ENCODE data around the gene CHEK2.
"Not testable (repeated sequence)": the region's sequence is repeated elsewhere in the genome, so short reads cannot be mapped to it uniquely, and the experiment has no call there.

Gene CHEK2

GRCh38 chr22:28741200-28741784 is 328 bp downstream of the CHEK2 start:
- DNase-seq, result no peak

DNA sequence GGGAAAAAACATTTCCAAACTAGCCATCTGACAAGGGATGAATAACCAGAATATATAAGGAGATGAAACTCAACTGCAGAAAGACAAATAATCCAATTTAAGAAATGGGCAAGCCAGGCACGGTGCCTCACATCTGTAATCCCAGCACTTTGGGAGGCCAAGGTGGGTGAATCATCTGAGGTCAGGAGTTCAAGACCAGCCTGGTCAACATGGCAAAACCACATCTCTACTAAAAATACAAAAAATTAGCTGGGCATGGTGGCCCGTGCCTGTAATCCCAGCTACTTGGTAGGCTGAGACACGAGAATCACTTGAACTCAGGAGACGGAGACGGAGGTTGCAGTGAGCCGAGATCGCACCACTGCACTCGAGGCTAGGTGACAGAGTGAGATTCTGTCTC is 2.7 kb downstream of the CHEK2 start:
- DNase-seq, result not testable (repeated sequence)

- no peak for DNase-seq
These were observed 3.9 kb downstream of the CHEK2 start for GRCh38 chr22:28737701-28738100.

DNA sequence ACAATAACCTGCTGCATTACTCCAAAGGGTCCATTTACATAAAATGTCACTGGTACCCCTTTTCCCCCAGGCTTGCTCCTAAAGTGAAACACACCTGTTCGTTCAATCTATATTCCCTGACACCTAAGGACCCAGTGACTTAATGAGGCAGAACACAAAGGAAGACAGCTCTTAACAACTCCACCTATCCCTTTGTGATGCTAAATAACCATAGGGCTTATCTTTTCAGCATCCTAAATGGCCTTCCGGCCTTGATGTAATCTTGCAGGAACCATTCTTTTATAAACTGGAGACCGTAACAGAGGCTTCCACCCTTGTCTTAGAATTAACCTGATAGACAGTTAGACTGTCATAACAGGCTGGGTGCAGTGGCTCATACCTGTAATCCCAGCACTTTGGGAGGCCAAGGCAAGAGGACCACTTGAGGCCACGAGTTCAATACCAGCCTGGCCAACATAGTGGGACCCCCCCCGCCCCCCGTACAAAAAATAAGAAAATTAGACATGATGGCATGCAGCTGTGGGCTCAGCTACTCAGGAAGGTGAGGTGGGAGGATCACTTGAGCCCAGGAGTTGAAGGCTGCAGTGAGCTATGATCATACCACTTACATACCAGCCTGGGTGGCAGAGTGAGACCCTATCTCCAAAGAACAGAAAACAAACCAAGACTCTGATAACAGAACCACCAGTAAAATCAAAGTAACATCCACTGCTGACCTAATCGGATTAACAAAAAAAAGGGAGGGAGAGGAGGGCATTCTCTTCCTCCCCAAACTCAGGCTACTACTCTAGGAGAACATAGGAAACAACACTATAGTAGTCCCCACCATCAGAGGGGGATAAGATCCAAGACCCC is 5.1 kb downstream of the CHEK2 start:
- no peak for DNase-seq

DNA sequence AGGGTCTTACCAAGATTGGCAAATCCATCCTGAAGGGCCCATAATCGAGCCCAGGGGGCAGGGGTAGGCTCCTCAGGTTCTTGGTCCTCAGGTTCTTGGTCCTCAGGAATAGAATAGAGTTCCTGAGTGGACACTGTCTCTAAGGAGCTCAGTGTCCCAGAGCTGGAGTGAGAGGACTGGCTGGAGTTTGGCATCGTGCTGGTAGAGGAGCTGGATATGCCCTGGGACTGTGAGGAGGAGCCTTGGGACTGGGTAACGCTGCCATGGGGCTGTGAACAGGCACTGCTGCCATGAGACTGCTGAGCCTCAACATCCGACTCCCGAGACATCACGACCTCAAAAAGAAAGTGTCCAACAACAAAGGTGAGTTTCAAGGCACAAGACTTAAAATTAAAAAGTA is 7.2 kb downstream of the CHEK2 start:
- DNase-seq, result no peak

- DNase-seq, result no peak
These were observed 11.4 kb downstream of the CHEK2 start for GRCh38 chr22:28730179-28730578.

GRCh38 chr22:28728621-28729313 is 12.9 kb downstream of the CHEK2 start:
- no peak for DNase-seq

DNA sequence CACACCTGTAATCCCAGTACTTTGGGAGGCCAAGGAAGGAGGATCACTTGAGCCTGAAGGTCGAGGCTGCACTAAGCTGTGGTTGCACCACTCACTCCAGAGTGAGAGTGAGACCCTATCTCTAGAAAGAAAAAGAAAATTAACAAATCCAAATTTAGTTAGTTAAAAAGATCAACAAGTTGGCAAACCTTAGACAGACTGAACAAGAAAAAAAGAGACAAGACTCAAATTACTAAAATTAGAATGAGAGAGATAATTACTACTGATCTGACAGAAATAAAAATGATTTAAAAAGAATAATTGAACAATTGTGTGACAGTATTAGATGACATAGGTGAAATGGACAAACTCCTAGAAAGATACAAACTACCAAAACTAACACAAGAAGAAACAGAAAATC is 13.6 kb downstream of the CHEK2 start:
- no peak for DNase-seq

- no peak for DNase-seq
These were observed 23.6 kb downstream of the CHEK2 start for GRCh38 chr22:28718044-28718443.

- DNase-seq, result no peak
These were observed 24.9 kb downstream of the CHEK2 start for GRCh38 chr22:28716686-28717085.

DNA sequence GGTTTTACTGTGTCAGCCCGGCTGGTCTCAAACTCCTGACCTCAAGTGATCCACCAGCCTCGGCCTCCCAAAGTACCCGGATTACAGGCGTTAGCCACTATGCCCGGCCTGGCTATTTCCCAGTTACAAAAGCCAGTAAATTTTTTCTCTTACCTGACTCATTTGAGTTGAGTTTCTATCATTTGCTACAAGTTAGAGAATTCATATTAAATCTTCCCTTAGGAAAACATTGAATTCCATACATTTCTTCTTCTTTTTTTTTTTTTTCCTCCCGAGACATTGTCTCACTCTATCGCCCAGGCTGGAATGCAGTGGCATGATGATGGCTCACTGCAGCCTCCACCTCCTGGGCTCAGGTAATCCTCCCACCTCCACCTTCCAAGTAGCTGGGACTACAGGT is 26.0 kb downstream of the CHEK2 start:
- DNase-seq, result no peak

DNA sequence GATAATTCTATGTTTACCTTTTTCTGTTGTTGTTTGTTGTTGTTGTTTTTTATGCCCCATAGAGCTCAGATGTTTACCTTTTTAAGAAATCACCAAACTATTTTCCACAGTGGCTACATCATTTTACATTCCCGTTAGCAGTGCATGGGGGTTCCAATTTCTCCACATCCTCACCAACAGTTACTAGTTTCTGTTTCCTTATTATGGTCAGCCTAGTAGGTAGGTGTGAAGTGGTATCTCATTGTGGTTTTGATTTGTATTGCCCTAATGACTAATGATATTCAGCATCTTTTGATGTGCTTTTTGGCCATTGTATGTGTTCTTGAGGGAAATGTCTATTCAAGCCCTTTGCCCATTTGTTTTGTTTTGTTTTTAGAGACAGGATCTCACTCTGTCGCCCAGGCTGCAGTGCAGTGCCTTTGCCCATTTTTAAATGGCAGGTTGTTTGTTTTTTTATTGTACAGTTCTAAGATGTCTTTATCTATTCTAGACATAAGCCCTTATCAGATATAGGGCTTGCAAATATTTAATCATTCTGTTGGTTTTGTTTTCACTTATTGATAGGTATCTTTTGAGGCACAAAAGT is 27.5 kb downstream of the CHEK2 start:
- no peak for DNase-seq

- DNase-seq, result peak in 2 of 4 experiments; percentile 17 to 24
These were observed 29.5 kb downstream of the CHEK2 start for GRCh38 chr22:28711820-28712777.

GRCh38 chr22:28711341-28711740 is 30.3 kb downstream of the CHEK2 start:
- no peak for DNase-seq

- DNase-seq, result no peak
These were observed 30.9 kb downstream of the CHEK2 start for GRCh38 chr22:28710576-28711191.

- no peak for DNase-seq
These were observed 31.5 kb downstream of the CHEK2 start for GRCh38 chr22:28710107-28710506.

- DNase-seq, result no peak
These were observed 34.8 kb downstream of the CHEK2 start for GRCh38 chr22:28706845-28707244.

DNA sequence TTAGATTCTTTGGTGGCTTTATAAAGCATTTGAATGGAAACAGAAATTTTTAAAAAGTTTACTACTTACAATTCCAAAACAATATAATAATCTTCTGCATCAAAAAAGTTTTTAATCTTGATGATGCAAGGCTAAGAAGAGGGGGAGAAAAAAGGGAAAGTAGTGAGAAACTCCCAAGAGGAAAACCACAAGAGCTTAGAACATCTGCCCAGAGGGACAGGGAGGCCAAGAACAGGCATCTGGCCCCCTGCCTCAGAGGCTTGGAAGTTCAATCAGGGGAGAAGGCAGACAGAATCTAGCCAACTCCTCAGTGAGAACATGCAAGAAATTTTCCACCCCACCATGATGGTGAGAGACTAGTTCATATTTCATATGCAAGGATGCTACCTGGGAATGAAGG is 38.2 kb downstream of the CHEK2 start:
- no peak for DNase-seq

DNA sequence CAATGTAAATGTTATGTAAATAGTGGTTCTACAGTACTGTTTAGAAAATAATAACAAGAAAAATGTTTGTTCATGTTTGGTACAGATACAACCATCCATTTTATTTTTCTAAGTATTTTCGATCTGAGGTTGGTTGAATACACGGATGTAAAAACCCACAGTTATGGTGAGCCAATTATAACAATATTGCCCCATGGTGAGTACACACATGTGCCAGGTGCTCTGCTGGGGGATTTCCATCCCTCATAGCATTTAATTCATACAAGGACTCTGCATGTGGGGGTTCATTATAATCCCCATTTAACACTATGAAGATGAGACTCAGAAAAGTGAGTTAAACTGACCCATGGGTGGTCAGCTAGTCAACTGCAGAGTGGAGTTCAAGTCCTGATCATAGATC is 38.7 kb downstream of the CHEK2 start:
- no peak for DNase-seq

- not testable (repeated sequence) for DNase-seq
These were observed 48.4 kb downstream of the CHEK2 start for GRCh38 chr22:28693041-28693760.

DNA sequence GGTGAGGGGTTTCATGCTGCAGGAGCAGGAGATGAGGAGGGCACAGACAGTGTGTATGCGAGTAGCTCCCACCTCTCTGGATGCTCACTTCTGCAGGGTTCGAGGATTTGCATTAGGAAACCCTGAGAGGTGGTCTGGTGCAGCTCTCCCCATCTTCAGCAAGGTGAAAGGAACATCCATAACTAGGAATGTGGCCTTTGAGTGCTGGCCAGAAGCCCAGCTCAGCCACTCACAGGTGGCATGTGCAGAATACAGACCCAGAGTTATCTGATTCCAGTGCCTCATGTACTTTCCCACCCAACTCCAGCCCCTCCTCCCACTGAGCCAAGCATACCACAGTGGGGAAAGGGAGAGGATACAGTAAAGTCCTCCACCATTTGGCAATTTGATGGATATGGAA is 51.8 kb downstream of the CHEK2 start:
- DNase-seq, result not testable (repeated sequence)
